ENCODE results near the gene RAD51B.

DNA sequence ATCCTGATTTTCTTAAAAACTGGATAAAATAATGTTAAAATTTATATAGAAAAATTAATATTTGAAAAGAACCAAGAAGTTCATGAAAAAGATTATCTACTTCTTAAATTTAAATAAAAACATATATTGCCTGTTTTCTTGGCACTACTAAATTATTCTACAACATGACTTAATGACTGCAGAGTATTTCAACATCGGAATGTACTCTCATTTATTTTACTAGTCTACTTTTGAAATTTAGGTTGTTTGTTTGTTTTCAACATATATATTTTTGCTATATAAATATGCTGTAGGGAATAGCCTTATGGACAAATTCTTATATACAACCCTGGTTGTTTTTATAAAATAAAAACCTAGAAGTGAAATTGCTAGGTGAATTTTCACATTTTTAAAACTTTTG lies 231.6 kb downstream of the RAD51B start:
- TF ChIP-seq, protein P1, sequence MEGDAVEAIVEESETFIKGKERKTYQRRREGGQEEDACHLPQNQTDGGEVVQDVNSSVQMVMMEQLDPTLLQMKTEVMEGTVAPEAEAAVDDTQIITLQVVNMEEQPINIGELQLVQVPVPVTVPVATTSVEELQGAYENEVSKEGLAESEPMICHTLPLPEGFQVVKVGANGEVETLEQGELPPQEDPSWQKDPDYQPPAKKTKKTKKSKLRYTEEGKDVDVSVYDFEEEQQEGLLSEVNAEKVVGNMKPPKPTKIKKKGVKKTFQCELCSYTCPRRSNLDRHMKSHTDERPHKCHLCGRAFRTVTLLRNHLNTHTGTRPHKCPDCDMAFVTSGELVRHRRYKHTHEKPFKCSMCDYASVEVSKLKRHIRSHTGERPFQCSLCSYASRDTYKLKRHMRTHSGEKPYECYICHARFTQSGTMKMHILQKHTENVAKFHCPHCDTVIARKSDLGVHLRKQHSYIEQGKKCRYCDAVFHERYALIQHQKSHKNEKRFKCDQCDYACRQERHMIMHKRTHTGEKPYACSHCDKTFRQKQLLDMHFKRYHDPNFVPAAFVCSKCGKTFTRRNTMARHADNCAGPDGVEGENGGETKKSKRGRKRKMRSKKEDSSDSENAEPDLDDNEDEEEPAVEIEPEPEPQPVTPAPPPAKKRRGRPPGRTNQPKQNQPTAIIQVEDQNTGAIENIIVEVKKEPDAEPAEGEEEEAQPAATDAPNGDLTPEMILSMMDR (IDR thresholded peaks at IDR 0.05), result no peak
- TF ChIP-seq POLR2A (IDR thresholded peaks at IDR 0.05) (no peak), POLR2AphosphoS5 (IDR thresholded peaks at IDR 0.05) (no peak)
